ENCODE measurements around the gene BCORL1.

- TF ChIP-seq CTCF (IDR thresholded peaks at IDR 0.05; ENCODE audit: borderline replicate concordance, extremely low read depth, low read length, poor library complexity, severe bottlenecking) (no peak), EZH2 (IDR thresholded peaks at IDR 0.05; ENCODE audit: borderline replicate concordance, low read depth, low read length, severe bottlenecking) (no peak)
Measured at GRCh38 chrX:129968968-129969367, 13.5 kb upstream of the BCORL1 start.
